Fibroblast of mammary gland (primary cell): Measurements from ENCODE around the gene AP5B1.
A peak's percentile ranks its signal among the peaks of the same experiment; 100 is the strongest.

ENCODE experiments used
- DNase-seq: peaks from one replicate; pipeline ENCODE4 v3.0.0-alpha.2; 2010; ENCODE audit warnings: low read depth
- H3K4me3 ChIP-seq: 2 replicates; pipeline ENCODE4 v1.5.1; 2011; ENCODE audit warnings: low read depth, mild to moderate bottlenecking, low read length, moderate library complexity; ENCODE audit not compliant: control insufficient read depth
- TF ChIP-seq, protein P1 (sequence below): conservative IDR thresholded peaks from 2 replicates; pipeline ENCODE4 v1.5.1; 2011; ENCODE audit warnings: low read depth, low read length, inconsistent platforms; ENCODE audit not compliant: control insufficient read depth, insufficient read depth

Gene AP5B1

GRCh38 chr11:65778901-65779668 lies 1.7 kb downstream of the AP5B1 start:
- peak overlapping the region; percentile 77 for H3K4me3 ChIP-seq
- DNase-seq: no peak
- TF ChIP-seq, protein P1, sequence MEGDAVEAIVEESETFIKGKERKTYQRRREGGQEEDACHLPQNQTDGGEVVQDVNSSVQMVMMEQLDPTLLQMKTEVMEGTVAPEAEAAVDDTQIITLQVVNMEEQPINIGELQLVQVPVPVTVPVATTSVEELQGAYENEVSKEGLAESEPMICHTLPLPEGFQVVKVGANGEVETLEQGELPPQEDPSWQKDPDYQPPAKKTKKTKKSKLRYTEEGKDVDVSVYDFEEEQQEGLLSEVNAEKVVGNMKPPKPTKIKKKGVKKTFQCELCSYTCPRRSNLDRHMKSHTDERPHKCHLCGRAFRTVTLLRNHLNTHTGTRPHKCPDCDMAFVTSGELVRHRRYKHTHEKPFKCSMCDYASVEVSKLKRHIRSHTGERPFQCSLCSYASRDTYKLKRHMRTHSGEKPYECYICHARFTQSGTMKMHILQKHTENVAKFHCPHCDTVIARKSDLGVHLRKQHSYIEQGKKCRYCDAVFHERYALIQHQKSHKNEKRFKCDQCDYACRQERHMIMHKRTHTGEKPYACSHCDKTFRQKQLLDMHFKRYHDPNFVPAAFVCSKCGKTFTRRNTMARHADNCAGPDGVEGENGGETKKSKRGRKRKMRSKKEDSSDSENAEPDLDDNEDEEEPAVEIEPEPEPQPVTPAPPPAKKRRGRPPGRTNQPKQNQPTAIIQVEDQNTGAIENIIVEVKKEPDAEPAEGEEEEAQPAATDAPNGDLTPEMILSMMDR: no peak

DNA sequence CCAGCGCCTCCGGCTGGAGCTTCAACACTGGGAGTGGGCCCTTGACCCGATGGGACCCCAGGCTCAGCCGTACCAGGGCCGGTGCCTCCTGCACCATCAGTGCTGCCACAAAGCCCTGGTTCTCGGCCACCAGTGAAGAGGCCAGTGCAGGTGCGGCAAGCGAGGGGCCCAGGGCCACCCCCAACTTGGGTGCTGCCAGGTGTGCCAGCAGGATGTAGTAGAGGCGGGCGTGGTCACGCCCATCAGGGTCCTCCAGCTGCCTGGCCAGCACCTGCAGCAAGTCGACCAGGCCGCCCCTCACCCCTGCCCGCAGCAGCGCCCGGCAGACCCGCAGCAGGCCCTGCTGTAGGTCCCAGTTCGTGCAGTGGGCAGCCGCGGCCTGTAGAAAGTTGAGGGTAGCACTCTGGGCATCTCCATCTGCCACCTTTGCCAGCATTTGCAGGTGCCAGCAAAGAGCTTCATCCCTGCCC lies 2.3 kb downstream of the AP5B1 start:
- no peak overlapping the region for H3K4me3 ChIP-seq
- TF ChIP-seq, protein P1: no peak
- DNase-seq: no peak

GRCh38 chr11:65777821-65778361 lies 2.9 kb downstream of the AP5B1 start:
- no peak overlapping the region for H3K4me3 ChIP-seq
- TF ChIP-seq, protein P1: no peak
- DNase-seq: no peak

GRCh38 chr11:65777241-65777640 lies 3.5 kb downstream of the AP5B1 start:
- TF ChIP-seq, protein P1: no peak
- no peak for DNase-seq
- no peak overlapping the region for H3K4me3 ChIP-seq

DNA sequence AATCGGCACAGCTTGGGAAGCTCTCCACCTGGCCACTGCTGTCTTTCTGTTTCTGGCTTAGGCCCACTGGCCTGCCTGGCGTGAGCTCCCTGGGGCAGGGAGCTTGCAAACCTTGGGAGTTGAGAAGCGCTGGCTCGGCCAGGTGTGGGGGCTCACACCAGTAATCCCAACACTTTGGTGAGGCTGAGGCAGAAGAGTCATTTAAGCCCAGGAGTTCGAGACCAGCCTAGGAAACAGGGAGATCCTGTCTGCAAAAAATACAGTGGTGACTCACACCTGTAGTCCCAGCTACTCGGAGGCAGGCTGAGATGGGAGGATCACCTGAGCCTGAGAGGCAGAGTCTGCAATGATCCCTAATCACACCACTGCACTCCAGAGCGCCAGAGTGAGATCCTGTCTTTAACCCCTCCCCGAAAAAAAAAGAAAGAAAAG lies 4.0 kb downstream of the AP5B1 start:
- TF ChIP-seq, protein P1: no peak
- H3K4me3 ChIP-seq: no peak overlapping the region
- no peak for DNase-seq

DNA sequence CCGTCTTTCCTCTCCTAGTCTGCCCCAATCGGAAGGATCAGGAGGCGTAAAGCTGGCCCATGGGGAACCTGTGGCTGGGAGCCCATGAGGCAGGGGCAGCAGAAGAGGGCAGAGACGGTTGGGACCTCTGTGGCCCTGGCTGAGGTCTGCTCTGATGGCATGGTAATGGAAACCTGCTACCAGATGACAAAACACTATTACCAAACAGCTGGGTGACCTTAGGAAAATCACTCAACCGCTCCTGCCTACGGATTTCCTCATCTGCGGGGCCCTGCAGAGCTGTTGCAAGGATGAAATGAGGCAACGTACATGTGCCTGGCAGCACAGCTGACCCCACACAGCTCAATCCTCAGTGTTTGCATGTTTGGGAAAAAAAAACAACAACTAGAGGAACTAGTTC lies 4.6 kb downstream of the AP5B1 start:
- H3K4me3 ChIP-seq: no peak overlapping the region
- TF ChIP-seq, protein P1: no peak
- peak; percentile 72 for DNase-seq
